HEK293 (cell line): ENCODE data around the gene SH3GL1.

ENCODE experiments used
- CTCF ChIA-PET: fragments of 350-600 bp; formaldehyde crosslinking; extraction: SDS; loops from one replicate; lab custom pipeline; 2021; ENCODE audit warnings: antibody characterized with exemption; lab: Yijun Ruan, JAX
- POLR2A ChIA-PET: fragments of 300-600 bp; formaldehyde crosslinking; extraction: SDS; loops from one replicate; lab custom pipeline; 2020; ENCODE audit warnings: antibody characterized with exemption, inconsistent platforms; lab: Yijun Ruan, JAX
- H3K27ac ChIP-seq: fragments of 200-500 bp; sonication (Bioruptor generic); 2 replicates; pipeline ENCODE4 v1.5.1; 2014; ENCODE audit warnings: low read depth, low read length, control low read depth, inconsistent platforms; ENCODE audit errors: extremely low read depth
- H3K36me3 ChIP-seq, 2 experiments: fragments of 200-500 bp in 1 of 2; sonication (Bioruptor generic) in 1 of 2; 1 replicate in 1 of 2; 2 replicates in 1 of 2; pipeline ENCODE4 v1.5.1; 2014 to 2017; ENCODE audit warnings: inconsistent platforms in 2 of 2, low read length in 2 of 2; ENCODE audit not compliant: control insufficient read depth in 2 of 2, insufficient read depth in 1 of 2
- H3K4me1 ChIP-seq: fragments of 200-500 bp; sonication (Bioruptor generic); 2 replicates; pipeline ENCODE4 v1.5.1; 2014; ENCODE audit warnings: mild to moderate bottlenecking, low read length, inconsistent platforms; ENCODE audit not compliant: control insufficient read depth, insufficient read depth
- H3K4me3 ChIP-seq: 2 replicates; pipeline ENCODE4 v1.5.1; 2011; ENCODE audit warnings: low read depth, mild to moderate bottlenecking, control low read depth, low read length, moderate library complexity
- H3K9me3 ChIP-seq: fragments of 200-500 bp; sonication (Bioruptor generic); 2 replicates; pipeline ENCODE4 v1.5.1; 2014; ENCODE audit warnings: low read depth, low read length, inconsistent platforms; ENCODE audit not compliant: control insufficient read depth, insufficient read depth
- HIC1 ChIP-seq: fragments of 450-650 bp; formaldehyde crosslinking; IDR thresholded peaks from 2 replicates; pipeline ENCODE4 v1.5.1; 2016; ENCODE audit warnings: missing biosample characterization, missing genetic modification characterization
- SCRT1 ChIP-seq: fragments of 450-650 bp; formaldehyde crosslinking; IDR thresholded peaks from 2 replicates; pipeline ENCODE4 v1.5.1; 2016; ENCODE audit warnings: missing biosample characterization, missing genetic modification characterization, borderline replicate concordance
- SCRT2 ChIP-seq: fragments of 450-650 bp; formaldehyde crosslinking; IDR thresholded peaks from 2 replicates; pipeline ENCODE4 v1.5.1; 2016; ENCODE audit warnings: missing biosample characterization, missing genetic modification characterization
- SP2 ChIP-seq: fragments of 450-650 bp; formaldehyde crosslinking; IDR thresholded peaks from 2 replicates; pipeline ENCODE4 v1.5.1; 2016; ENCODE audit warnings: missing biosample characterization, missing genetic modification characterization
- SP7 ChIP-seq: fragments of 450-650 bp; formaldehyde crosslinking; IDR thresholded peaks from 2 replicates; pipeline ENCODE4 v1.5.1; 2016; ENCODE audit warnings: missing biosample characterization, missing genetic modification characterization
- TCF7L2 ChIP-seq: IDR thresholded peaks from 2 replicates; pipeline ENCODE4 v1.6.1; 2011; ENCODE audit warnings: low read depth, mild to moderate bottlenecking, inconsistent platforms, low read length, moderate library complexity, borderline replicate concordance
- ZEB2 ChIP-seq: fragments of 450-650 bp; formaldehyde crosslinking; IDR thresholded peaks from 2 replicates; pipeline ENCODE4 v1.5.1; 2016; ENCODE audit warnings: missing biosample characterization, missing genetic modification characterization
- ZIC2 ChIP-seq: fragments of 450-650 bp; formaldehyde crosslinking; IDR thresholded peaks from 2 replicates; pipeline ENCODE4 v1.5.1; 2016; ENCODE audit warnings: missing biosample characterization, missing genetic modification characterization
- ZNF146 ChIP-seq: fragments of 450-650 bp; formaldehyde crosslinking; IDR thresholded peaks from 2 replicates; pipeline ENCODE4 v1.5.1; 2016; ENCODE audit warnings: missing biosample characterization, missing genetic modification characterization
- ZNF174 ChIP-seq: fragments of 450-650 bp; formaldehyde crosslinking; IDR thresholded peaks from 2 replicates; pipeline ENCODE4 v1.5.0; 2017; ENCODE audit warnings: missing biosample characterization, mild to moderate bottlenecking, missing genetic modification characterization
- ZNF239 ChIP-seq: fragments of 450-650 bp; formaldehyde crosslinking; IDR thresholded peaks from 2 replicates; pipeline ENCODE4 v1.5.1; 2016; ENCODE audit warnings: missing biosample characterization, missing genetic modification characterization
- ZNF354C ChIP-seq: fragments of 450-650 bp; formaldehyde crosslinking; IDR thresholded peaks from 2 replicates; pipeline ENCODE4 v1.5.1; 2016; ENCODE audit warnings: missing biosample characterization, missing genetic modification characterization, low read depth, borderline replicate concordance
- ZNF366 ChIP-seq: fragments of 450-650 bp; formaldehyde crosslinking; conservative IDR thresholded peaks from 2 replicates; pipeline ENCODE4 v1.5.1; 2016; ENCODE audit warnings: missing biosample characterization, missing genetic modification characterization
- ZNF433 ChIP-seq: fragments of 450-650 bp; formaldehyde crosslinking; IDR thresholded peaks from 2 replicates; pipeline ENCODE4 v1.5.1; 2016; ENCODE audit warnings: missing biosample characterization, missing genetic modification characterization, low read depth
- ZNF521 ChIP-seq: fragments of 450-650 bp; formaldehyde crosslinking; IDR thresholded peaks from 2 replicates; pipeline ENCODE4 v1.5.1; 2017; ENCODE audit warnings: missing biosample characterization, mild to moderate bottlenecking, missing genetic modification characterization
- ZNF558 ChIP-seq: fragments of 450-650 bp; formaldehyde crosslinking; IDR thresholded peaks from 2 replicates; pipeline ENCODE4 v1.5.1; 2016; ENCODE audit warnings: missing biosample characterization, missing genetic modification characterization
- ZNF585B ChIP-seq: fragments of 450-650 bp; formaldehyde crosslinking; IDR thresholded peaks from 2 replicates; pipeline ENCODE4 v1.5.1; 2016; ENCODE audit warnings: missing biosample characterization, missing genetic modification characterization
- ZNF629 ChIP-seq: fragments of 450-650 bp; formaldehyde crosslinking; IDR thresholded peaks from 2 replicates; pipeline ENCODE4 v1.5.1; 2017; ENCODE audit warnings: missing biosample characterization, missing genetic modification characterization
- ZNF645 ChIP-seq: fragments of 450-650 bp; formaldehyde crosslinking; IDR thresholded peaks from 2 replicates; pipeline ENCODE4; 2016; ENCODE audit warnings: missing biosample characterization, missing genetic modification characterization
- ZNF777 ChIP-seq: fragments of 450-650 bp; formaldehyde crosslinking; IDR thresholded peaks from 2 replicates; pipeline ENCODE4 v1.5.1; 2017; ENCODE audit warnings: missing biosample characterization, missing genetic modification characterization, borderline replicate concordance
- ZNF837 ChIP-seq: fragments of 450-650 bp; formaldehyde crosslinking; IDR thresholded peaks from 2 replicates; pipeline ENCODE4 v1.5.1; 2016; ENCODE audit warnings: missing biosample characterization, missing genetic modification characterization
- ZXDB ChIP-seq: fragments of 450-650 bp; formaldehyde crosslinking; IDR thresholded peaks from 2 replicates; pipeline ENCODE4 v1.5.1; 2016; ENCODE audit warnings: missing biosample characterization, missing genetic modification characterization
- TF ChIP-seq, protein P1 (sequence below): fragments of 450-650 bp; IDR thresholded peaks from 2 replicates; pipeline ENCODE4 v1.5.1; 2018; ENCODE audit warnings: missing biosample characterization, missing genetic modification characterization
- TF ChIP-seq, protein P2 (sequence below): fragments of 450-650 bp; formaldehyde crosslinking; IDR thresholded peaks from 2 replicates; pipeline ENCODE4 v1.5.1; 2016; ENCODE audit warnings: missing biosample characterization, missing genetic modification characterization
- TF ChIP-seq, protein P3 (sequence below): fragments of 450-650 bp; formaldehyde crosslinking; IDR thresholded peaks from 2 replicates; pipeline ENCODE4 v1.5.1; 2016; ENCODE audit warnings: missing biosample characterization, missing genetic modification characterization
- TF ChIP-seq, protein P4 (sequence below): sonication (generic); formaldehyde crosslinking; IDR thresholded peaks from 2 replicates; pipeline ENCODE4 v1.8.1; 2022; ENCODE audit warnings: mild to moderate bottlenecking, moderate library complexity, missing genetic modification reagents

The SH3GL1 gene

DNA sequence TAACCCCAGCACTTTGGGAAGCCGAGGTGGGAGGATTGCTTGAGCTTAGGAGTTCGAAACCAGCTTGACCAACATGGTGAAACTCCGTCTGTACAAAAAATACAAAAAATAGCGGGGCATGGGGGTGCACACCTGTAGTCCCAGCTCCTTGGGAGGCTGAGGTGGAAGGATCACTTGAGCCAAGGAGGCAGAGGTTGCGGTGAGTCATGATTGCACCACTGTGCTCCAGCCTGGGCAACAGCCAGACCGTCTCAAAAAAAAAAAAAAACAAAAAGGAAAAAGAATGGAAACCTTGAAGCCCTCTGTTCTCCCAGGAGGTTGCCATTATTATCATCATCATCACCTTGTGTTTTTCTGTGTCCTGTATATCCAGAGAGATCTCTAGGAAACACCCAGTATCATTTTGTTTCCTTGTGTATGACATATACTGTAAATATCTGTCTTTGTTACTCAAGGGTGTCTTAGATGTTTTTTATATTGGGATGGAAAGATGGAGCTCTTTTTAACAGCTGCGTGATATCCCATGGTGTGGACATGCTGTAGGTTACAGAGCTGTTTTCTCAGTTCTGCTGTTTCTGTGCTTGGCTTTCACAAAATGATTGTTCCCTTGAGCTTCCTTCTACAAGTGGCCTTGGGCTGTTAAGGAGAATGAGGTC, 13.9 kb upstream of the SH3GL1 start:
- TF ChIP-seq ZNF174: no peak
- 0 out of 2 replicates have a peak, but pooled peaks have one; percentile 23 for TF ChIP-seq SP7 (tag by site-specific recombination)
- no peak for TF ChIP-seq ZNF837 (tag by site-specific recombination)
- 0 out of 2 replicates have a peak, but pooled peaks have one; percentile 17 for TF ChIP-seq ZNF629
- no peak for TF ChIP-seq SP2 (tag by site-specific recombination)
- TF ChIP-seq ZNF558 (tag by site-specific recombination): 0 out of 2 replicates have a peak, but pooled peaks have one; percentile 10
- 0 out of 2 replicates have a peak, but pooled peaks have one; percentile 23 for TF ChIP-seq ZNF366 (tag by site-specific recombination)
- TF ChIP-seq, protein P1, sequence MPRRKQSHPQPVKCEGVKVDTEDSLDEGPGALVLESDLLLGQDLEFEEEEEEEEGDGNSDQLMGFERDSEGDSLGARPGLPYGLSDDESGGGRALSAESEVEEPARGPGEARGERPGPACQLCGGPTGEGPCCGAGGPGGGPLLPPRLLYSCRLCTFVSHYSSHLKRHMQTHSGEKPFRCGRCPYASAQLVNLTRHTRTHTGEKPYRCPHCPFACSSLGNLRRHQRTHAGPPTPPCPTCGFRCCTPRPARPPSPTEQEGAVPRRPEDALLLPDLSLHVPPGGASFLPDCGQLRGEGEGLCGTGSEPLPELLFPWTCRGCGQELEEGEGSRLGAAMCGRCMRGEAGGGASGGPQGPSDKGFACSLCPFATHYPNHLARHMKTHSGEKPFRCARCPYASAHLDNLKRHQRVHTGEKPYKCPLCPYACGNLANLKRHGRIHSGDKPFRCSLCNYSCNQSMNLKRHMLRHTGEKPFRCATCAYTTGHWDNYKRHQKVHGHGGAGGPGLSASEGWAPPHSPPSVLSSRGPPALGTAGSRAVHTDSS (tag by site-specific recombination): 0 out of 2 replicates have a peak, but pooled peaks have one; percentile 20
- TF ChIP-seq ZEB2 (tag by site-specific recombination): peak; percentile 48; the same call in 1 of the 2 replicates
- no peak for TF ChIP-seq HIC1 (tag by site-specific recombination)
- no peak for TF ChIP-seq ZNF585B (tag by site-specific recombination)
- TF ChIP-seq ZNF354C (tag by site-specific recombination): no peak
- TF ChIP-seq TCF7L2: no peak
- TF ChIP-seq ZIC2 (tag by site-specific recombination): no peak
- TF ChIP-seq, protein P2, sequence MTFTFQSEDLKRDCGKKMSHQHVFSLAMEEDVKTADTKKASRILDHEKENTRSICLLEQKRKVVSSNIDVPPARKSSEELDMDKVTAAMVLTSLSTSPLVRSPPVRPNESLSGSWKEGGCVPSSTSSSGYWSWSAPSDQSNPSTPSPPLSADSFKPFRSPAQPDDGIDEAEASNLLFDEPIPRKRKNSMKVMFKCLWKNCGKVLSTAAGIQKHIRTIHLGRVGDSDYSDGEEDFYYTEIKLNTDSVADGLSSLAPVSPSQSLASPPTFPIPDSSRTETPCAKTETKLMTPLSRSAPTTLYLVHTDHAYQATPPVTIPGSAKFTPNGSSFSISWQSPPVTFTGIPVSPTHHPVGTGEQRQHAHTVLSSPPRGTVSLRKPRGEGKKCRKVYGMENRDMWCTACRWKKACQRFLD (tag by site-specific recombination): no peak
- TF ChIP-seq SCRT1: peak; percentile 7; the same call in 1 of the 2 replicates
- TF ChIP-seq, protein P3, sequence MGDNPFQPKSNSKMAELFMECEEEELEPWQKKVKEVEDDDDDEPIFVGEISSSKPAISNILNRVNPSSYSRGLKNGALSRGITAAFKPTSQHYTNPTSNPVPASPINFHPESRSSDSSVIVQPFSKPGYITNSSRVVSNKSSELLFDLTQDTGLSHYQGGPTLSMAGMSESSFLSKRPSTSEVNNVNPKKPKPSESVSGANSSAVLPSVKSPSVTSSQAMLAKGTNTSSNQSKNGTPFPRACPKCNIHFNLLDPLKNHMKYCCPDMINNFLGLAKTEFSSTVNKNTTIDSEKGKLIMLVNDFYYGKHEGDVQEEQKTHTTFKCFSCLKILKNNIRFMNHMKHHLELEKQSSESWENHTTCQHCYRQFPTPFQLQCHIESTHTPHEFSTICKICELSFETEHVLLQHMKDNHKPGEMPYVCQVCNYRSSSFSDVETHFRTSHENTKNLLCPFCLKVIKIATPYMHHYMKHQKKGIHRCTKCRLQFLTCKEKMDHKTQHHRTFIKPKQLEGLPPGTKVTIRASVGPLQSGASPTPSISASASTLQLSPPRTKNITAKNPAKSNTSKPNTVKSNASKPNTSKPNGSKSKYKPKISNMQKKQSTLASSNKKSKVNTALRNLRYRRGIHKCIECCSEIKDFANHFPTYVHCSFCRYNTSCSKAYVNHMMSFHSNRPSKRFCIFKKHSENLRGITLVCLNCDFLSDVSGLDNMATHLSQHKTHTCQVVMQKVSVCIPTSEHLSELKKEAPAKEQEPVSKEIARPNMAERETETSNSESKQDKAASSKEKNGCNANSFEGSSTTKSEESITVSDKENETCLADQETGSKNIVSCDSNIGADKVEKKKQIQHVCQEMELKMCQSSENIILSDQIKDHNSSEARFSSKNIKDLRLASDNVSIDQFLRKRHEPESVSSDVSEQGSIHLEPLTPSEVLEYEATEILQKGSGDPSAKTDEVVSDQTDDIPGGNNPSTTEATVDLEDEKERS (tag by site-specific recombination): peak; percentile 70; the same call in 1 of the 2 replicates
- peak; percentile 95 for TF ChIP-seq ZNF146 (tag by site-specific recombination)
- TF ChIP-seq ZNF645 (tag by site-specific recombination): no peak
- peak; percentile 41; the same call in 1 of the 2 replicates for TF ChIP-seq SCRT2 (tag by site-specific recombination)
- TF ChIP-seq ZNF239 (tag by site-specific recombination): no peak
- TF ChIP-seq ZNF433 (tag by site-specific recombination): no peak
- no peak for TF ChIP-seq ZNF777 (tag by site-specific recombination)
- no peak for TF ChIP-seq ZXDB (tag by site-specific recombination)
- TF ChIP-seq, protein P4, sequence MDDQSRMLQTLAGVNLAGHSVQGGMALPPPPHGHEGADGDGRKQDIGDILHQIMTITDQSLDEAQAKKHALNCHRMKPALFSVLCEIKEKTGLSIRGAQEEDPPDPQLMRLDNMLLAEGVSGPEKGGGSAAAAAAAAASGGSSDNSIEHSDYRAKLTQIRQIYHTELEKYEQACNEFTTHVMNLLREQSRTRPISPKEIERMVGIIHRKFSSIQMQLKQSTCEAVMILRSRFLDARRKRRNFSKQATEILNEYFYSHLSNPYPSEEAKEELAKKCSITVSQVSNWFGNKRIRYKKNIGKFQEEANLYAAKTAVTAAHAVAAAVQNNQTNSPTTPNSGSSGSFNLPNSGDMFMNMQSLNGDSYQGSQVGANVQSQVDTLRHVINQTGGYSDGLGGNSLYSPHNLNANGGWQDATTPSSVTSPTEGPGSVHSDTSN: no peak
- TF ChIP-seq ZNF521 (tag by site-specific recombination): no peak
- peaks cover 66 to 94% of the 10 kb centered on the region in 2 experiments for H3K36me3 ChIP-seq
- H3K27ac ChIP-seq: peak overlapping the region; percentile 34; the same call in 1 of the 2 replicates
- no peaks in the 10 kb centered on the region for H3K9me3 ChIP-seq
- peaks cover 15% of the 10 kb centered on the region for H3K4me1 ChIP-seq
- ChIA-PET CTCF (interaction anchor here (0.5 to 5.9 kb wide), 4 partner anchors 10 to 147 kb away, joined by 3 to 27 read pairs (median 8); partner anchors contain the start of genes CHAF1A and SH3GL1), POLR2A (interaction anchor here (1.9 kb wide), 1 partner anchor 12 kb away, joined by 8 read pairs; no protein-coding TSS in a partner anchor)
- no peak overlapping the region for H3K4me3 ChIP-seq
